ENCODE results near the gene LAPTM5. TPM values are rescaled to one million over a fixed set of nuclear protein-coding genes. Genes with fewer than 3 reads are reported as not detected.

The LAPTM5 gene
- total RNA-seq, 1 donor from 2014 or later, result 0.77 TPM

GRCh38 chr1:30700528-30701257 is 56.9 kb downstream of the LAPTM5 start:
- Histone ChIP-seq H3K27ac (ENCODE audit: low read depth, low read length) (no peak overlapping the region), H3K4me3 (ENCODE audit: insufficient read depth, low read depth, low read length) (no peak overlapping the region)

GRCh38 chr1:30699762-30700161 is 57.8 kb downstream of the LAPTM5 start:
- Mint-ChIP-seq H3K27me3 (ENCODE audit: low read depth, unreplicated experiment) (peaks cover 13% of the 10 kb centered on the region), H3K27ac (ENCODE audit: unreplicated experiment) (no peak overlapping the region), H3K4me1 (ENCODE audit: low read depth, unreplicated experiment) (peaks cover 5% of the 10 kb centered on the region), H3K9me3 (ENCODE audit: unreplicated experiment) (no peaks in the 10 kb centered on the region), H3K4me3 (ENCODE audit: unreplicated experiment) (no peak overlapping the region), H3K36me3 (ENCODE audit: low read depth, unreplicated experiment) (no peaks in the 10 kb centered on the region)
- no peaks in the 10 kb centered on the region for H3K36me3 ChIP-seq (ENCODE audit: insufficient read depth, low read length)
- H3K9ac ChIP-seq (ENCODE audit: low read length), result no peak overlapping the region
- no peak overlapping the region for H3K4me2 ChIP-seq (ENCODE audit: low read length)
- H3K4me1 ChIP-seq (ENCODE audit: insufficient read depth, low read length), result peaks cover 19% of the 10 kb centered on the region
- no peak for DNase-seq (ENCODE audit: low read depth)
- H3K79me2 ChIP-seq (ENCODE audit: insufficient read depth, low read length), result no peaks in the 10 kb centered on the region
- TF ChIP-seq EZH2 (IDR thresholded peaks at IDR 0.05; ENCODE audit: insufficient read depth, low read length), result no peak
- TF ChIP-seq CTCF (IDR thresholded peaks at IDR 0.05; ENCODE audit: insufficient read depth, low read depth, low read length), result no peak
- no peak overlapping the region for H3K27ac ChIP-seq (ENCODE audit: low read depth, low read length)
- H4K20me1 ChIP-seq (ENCODE audit: insufficient read depth, low read length), result no peaks in the 10 kb centered on the region
- no peak overlapping the region for H3K4me3 ChIP-seq (ENCODE audit: insufficient read depth, low read depth, low read length)
- no peak overlapping the region for H2AFZ ChIP-seq (ENCODE audit: low read depth, low read length)
- peaks cover 8% of the 10 kb centered on the region for H3K27me3 ChIP-seq (ENCODE audit: insufficient read depth, low read length)
- no peak for FAIRE-seq
- no peaks in the 10 kb centered on the region for H3K9me3 ChIP-seq (ENCODE audit: insufficient read depth, low read depth, low read length)

More at GRCh38 chr1:30700528-30701257, 56.9 kb downstream of the LAPTM5 start:
- no peaks in the 10 kb centered on the region for H3K9me3 Mint-ChIP-seq (ENCODE audit: unreplicated experiment)
- Histone ChIP-seq H3K4me2 (ENCODE audit: low read length) (peak overlapping the region; percentile 8), H3K27me3 (ENCODE audit: insufficient read depth, low read length) (peaks cover 8% of the 10 kb centered on the region), H3K36me3 (ENCODE audit: insufficient read depth, low read length) (no peaks in the 10 kb centered on the region), H2AFZ (ENCODE audit: low read depth, low read length) (peak overlapping the region; percentile 35), H4K20me1 (ENCODE audit: insufficient read depth, low read length) (no peaks in the 10 kb centered on the region), H3K79me2 (ENCODE audit: insufficient read depth, low read length) (no peaks in the 10 kb centered on the region), H3K4me1 (ENCODE audit: insufficient read depth, low read length) (peaks cover 19% of the 10 kb centered on the region), H3K9ac (ENCODE audit: low read length) (no peak overlapping the region), H3K9me3 (ENCODE audit: insufficient read depth, low read depth, low read length) (no peaks in the 10 kb centered on the region)
- peak; percentile 47 for FAIRE-seq
- peaks cover 14% of the 10 kb centered on the region for H3K27me3 Mint-ChIP-seq (ENCODE audit: low read depth, unreplicated experiment)
- no peak for TF ChIP-seq CTCF (IDR thresholded peaks at IDR 0.05; ENCODE audit: insufficient read depth, low read depth, low read length)
- TF ChIP-seq EZH2 (IDR thresholded peaks at IDR 0.05; ENCODE audit: insufficient read depth, low read length), result no peak
- peaks cover 5% of the 10 kb centered on the region for H3K4me1 Mint-ChIP-seq (ENCODE audit: low read depth, unreplicated experiment)
- H3K27ac Mint-ChIP-seq (ENCODE audit: unreplicated experiment), result no peak overlapping the region
- H3K36me3 Mint-ChIP-seq (ENCODE audit: low read depth, unreplicated experiment), result no peaks in the 10 kb centered on the region
- no peak overlapping the region for H3K4me3 Mint-ChIP-seq (ENCODE audit: unreplicated experiment)
- peak; percentile 69 for DNase-seq (ENCODE audit: low read depth)

- Histone ChIP-seq H4K20me1 (ENCODE audit: insufficient read depth, low read length) (no peaks in the 10 kb centered on the region), H3K27ac (ENCODE audit: low read depth, low read length) (no peak overlapping the region), H3K79me2 (ENCODE audit: insufficient read depth, low read length) (no peaks in the 10 kb centered on the region), H3K9me3 (ENCODE audit: insufficient read depth, low read depth, low read length) (no peaks in the 10 kb centered on the region), H3K4me2 (ENCODE audit: low read length) (no peak overlapping the region), H3K9ac (ENCODE audit: low read length) (no peak overlapping the region), H3K27me3 (ENCODE audit: insufficient read depth, low read length) (peaks cover 12% of the 10 kb centered on the region), H3K36me3 (ENCODE audit: insufficient read depth, low read length) (no peaks in the 10 kb centered on the region), H3K4me3 (ENCODE audit: insufficient read depth, low read depth, low read length) (no peak overlapping the region), H2AFZ (ENCODE audit: low read depth, low read length) (no peak overlapping the region), H3K4me1 (ENCODE audit: insufficient read depth, low read length) (peaks cover 19% of the 10 kb centered on the region)
- no peak for FAIRE-seq
- TF ChIP-seq CTCF (IDR thresholded peaks at IDR 0.05; ENCODE audit: insufficient read depth, low read depth, low read length), result no peak
- TF ChIP-seq EZH2 (IDR thresholded peaks at IDR 0.05; ENCODE audit: insufficient read depth, low read length), result no peak
- H3K4me1 Mint-ChIP-seq (ENCODE audit: low read depth, unreplicated experiment), result peaks cover 5% of the 10 kb centered on the region
- DNase-seq (ENCODE audit: low read depth), result no peak
- no peaks in the 10 kb centered on the region for H3K9me3 Mint-ChIP-seq (ENCODE audit: unreplicated experiment)
- H3K27ac Mint-ChIP-seq (ENCODE audit: unreplicated experiment), result no peak overlapping the region
- H3K36me3 Mint-ChIP-seq (ENCODE audit: low read depth, unreplicated experiment), result no peaks in the 10 kb centered on the region
- H3K4me3 Mint-ChIP-seq (ENCODE audit: unreplicated experiment), result no peak overlapping the region
- peaks cover 22% of the 10 kb centered on the region for H3K27me3 Mint-ChIP-seq (ENCODE audit: low read depth, unreplicated experiment)
Observed at GRCh38 chr1:30698401-30698981, 59.1 kb downstream of the LAPTM5 start.
